ENCODE results near the gene AMPH. TPM values are rescaled to one million over a fixed set of nuclear protein-coding genes. Genes with fewer than 3 reads are reported as not detected.

Gene AMPH
- total RNA-seq, 4 donors from 2014 or later: 3.5 to 37.0 (median 10.9) TPM

GRCh38 chr7:38669965-38670520, 38.9 kb upstream of the AMPH start:
- 64 to 66% methylated on average over 5 of the region's 5 CpGs for WGBS, 2 donors
- Histone ChIP-seq H3K36me3 (no peaks in the 10 kb centered on the region), H3K27ac (peak overlapping the region in 1 of 4 donors; percentile 7), H3K27me3 (no peaks in the 10 kb centered on the region), H3K4me1 (no peaks in the 10 kb centered on the region), H3K4me3 (no peak overlapping the region), H3K9me3 (no peaks in the 10 kb centered on the region)
- no peak for TF ChIP-seq POLR2A (IDR thresholded peaks at IDR 0.05)
- TF ChIP-seq CTCF (IDR thresholded peaks at IDR 0.05): no peak
- TF ChIP-seq EP300 (IDR thresholded peaks at IDR 0.05): no peak
- DNase-seq (ENCODE audit: low spot score in 2 of 2): no peak

- Histone ChIP-seq H3K27me3 (no peaks in the 10 kb centered on the region), H3K27ac (no peak overlapping the region), H3K9me3 (peaks cover 0 to 12% (median 3%) of the 10 kb centered on the region in 4 donors), H3K4me3 (no peak overlapping the region), H3K36me3 (no peaks in the 10 kb centered on the region), H3K4me1 (no peaks in the 10 kb centered on the region)
- 93 to 94% methylated on average over 7 of the region's 7 CpGs for WGBS, 2 donors
- TF ChIP-seq POLR2A (IDR thresholded peaks at IDR 0.05): no peak
- no peak for TF ChIP-seq CTCF (IDR thresholded peaks at IDR 0.05)
- no peak for TF ChIP-seq EP300 (IDR thresholded peaks at IDR 0.05)
- DNase-seq (ENCODE audit: low spot score in 2 of 2): no peak
Measured at GRCh38 chr7:38664972-38665371, 33.8 kb upstream of the AMPH start.

- H3K36me3 ChIP-seq: no peaks in the 10 kb centered on the region
- no peaks in the 10 kb centered on the region for H3K27me3 ChIP-seq
- no peak for TF ChIP-seq EP300 (IDR thresholded peaks at IDR 0.05)
- peak in 3 of 5 experiments; percentile 18 to 37 (median 24) for TF ChIP-seq CTCF (IDR thresholded peaks at IDR 0.05)
- no peaks in the 10 kb centered on the region for H3K4me1 ChIP-seq
- no peak overlapping the region for H3K27ac ChIP-seq
- DNase-seq (ENCODE audit: low spot score in 2 of 2): no peak
- H3K9me3 ChIP-seq: peaks cover 0 to 12% (median 3%) of the 10 kb centered on the region in 4 donors
- no peak overlapping the region for H3K4me3 ChIP-seq
- 37 to 38% methylated on average over 6 of the region's 6 CpGs for WGBS, 2 donors
Measured at GRCh38 chr7:38660427-38661099, 29.4 kb upstream of the AMPH start.

- Histone ChIP-seq H3K4me1 (no peaks in the 10 kb centered on the region), H3K27ac (no peak overlapping the region), H3K9me3 (peaks cover 0 to 12% (median 3%) of the 10 kb centered on the region in 4 donors), H3K36me3 (no peaks in the 10 kb centered on the region), H3K27me3 (no peaks in the 10 kb centered on the region), H3K4me3 (no peak overlapping the region)
- WGBS, 2 donors: 79 to 96% methylated on average over 5 to 6 of the region's 6 CpGs
- no peak for TF ChIP-seq EP300 (IDR thresholded peaks at IDR 0.05)
- no peak for TF ChIP-seq POLR2A (IDR thresholded peaks at IDR 0.05)
- no peak for TF ChIP-seq CTCF (IDR thresholded peaks at IDR 0.05)
- DNase-seq (ENCODE audit: low spot score in 2 of 2): no peak
Measured at GRCh38 chr7:38659931-38660330, 28.8 kb upstream of the AMPH start.

- no peaks in the 10 kb centered on the region for H3K36me3 ChIP-seq
- H3K9me3 ChIP-seq: peaks cover 0 to 12% (median 3%) of the 10 kb centered on the region in 4 donors
- H3K27me3 ChIP-seq: no peaks in the 10 kb centered on the region
- TF ChIP-seq CTCF (IDR thresholded peaks at IDR 0.05): no peak
- TF ChIP-seq POLR2A (IDR thresholded peaks at IDR 0.05): no peak
- TF ChIP-seq EP300 (IDR thresholded peaks at IDR 0.05): no peak
- no peak for DNase-seq (ENCODE audit: low spot score in 2 of 2)
- WGBS, 2 donors: 84 to 94% methylated on average over 2 of the region's 2 CpGs
- no peak overlapping the region for H3K4me3 ChIP-seq
- H3K27ac ChIP-seq: no peak overlapping the region
- no peaks in the 10 kb centered on the region for H3K4me1 ChIP-seq
Measured at GRCh38 chr7:38658921-38659320, 27.7 kb upstream of the AMPH start.

All from tibial nerve (tissue), 4 donors.